CD4-positive, alpha-beta memory T cell (primary cell): ENCODE measurements around the gene FAM174C. TPM values are rescaled to one million over a fixed set of nuclear protein-coding genes. Genes with fewer than 3 reads are reported as not detected.

Experiments used
- CTCF ChIA-PET: fragments of 350-600 bp; sonication (Branson Sonifier 250); formaldehyde crosslinking; loops from one replicate; lab custom pipeline; 2021; ENCODE audit warnings: inconsistent platforms; ENCODE audit not compliant: partially characterized antibody; lab: Charles Lee
- POLR2A ChIA-PET: fragments of 350-600 bp; sonication (Branson Sonifier 250); formaldehyde crosslinking; loops from one replicate; lab custom pipeline; 2021; ENCODE audit not compliant: partially characterized antibody; lab: Charles Lee
- DNase-seq, 5 donors: peaks; one replicate each; pipeline versions ENCODE4 v3.0.0 to v3.0.0-alpha.2; 2020 to 2022; ENCODE audit warnings: mixed read lengths in 1 of 5
- H3K27ac ChIP-seq: one replicate; pipeline ENCODE4 v1.7.0; 2013; ENCODE audit warnings: low read depth, low read length
- H3K27me3 ChIP-seq: 2 replicates; pipeline ENCODE4 v1.7.0; 2013; ENCODE audit warnings: mild to moderate bottlenecking, low read length, moderate library complexity; ENCODE audit not compliant: insufficient read depth
- H3K36me3 ChIP-seq: 2 replicates; pipeline ENCODE4 v1.7.0; 2013; ENCODE audit warnings: mild to moderate bottlenecking, low read length, moderate library complexity; ENCODE audit not compliant: insufficient read depth
- H3K4me1 ChIP-seq: 2 replicates; pipeline ENCODE4 v1.7.0; 2013; ENCODE audit warnings: mild to moderate bottlenecking, low read length, moderate library complexity; ENCODE audit not compliant: insufficient read depth
- H3K4me3 ChIP-seq, 2 donors: one replicate each; pipeline ENCODE4 v1.7.0; 2013; ENCODE audit warnings: low read length in 2 of 2, mild to moderate bottlenecking in 1 of 2
- H3K9me3 ChIP-seq, 2 donors: one replicate each; pipeline ENCODE4 v1.7.0; 2013; ENCODE audit warnings: low read length in 2 of 2, control low read depth in 1 of 2; ENCODE audit not compliant: control insufficient read depth in 1 of 2
- H3K27ac Mint-ChIP-seq, 7 donors: one replicate each; pipeline ENCODE4 v1.8.0; 2020 to 2021; ENCODE audit warnings: mixed read lengths in 7 of 7, mild to moderate bottlenecking in 6 of 7, inconsistent platforms in 3 of 7, moderate library complexity in 3 of 7
- H3K27me3 Mint-ChIP-seq, 2 donors: one replicate each; pipeline ENCODE4 v1.8.0; 2020 to 2021; ENCODE audit warnings: mixed read lengths in 2 of 2
- H3K36me3 Mint-ChIP-seq, 2 donors: one replicate each; pipeline ENCODE4 v1.8.0; 2020 to 2021; ENCODE audit warnings: mixed read lengths in 2 of 2, inconsistent platforms in 1 of 2, mild to moderate bottlenecking in 1 of 2
- H3K4me1 Mint-ChIP-seq, 4 donors: one replicate each; pipeline ENCODE4 v1.8.0; 2020 to 2021; ENCODE audit warnings: mixed read lengths in 4 of 4, mild to moderate bottlenecking in 1 of 4
- H3K4me3 Mint-ChIP-seq, 8 donors: one replicate each; pipeline ENCODE4 v1.8.0; 2020 to 2021; ENCODE audit warnings: mixed read lengths in 8 of 8, mild to moderate bottlenecking in 7 of 8, moderate library complexity in 6 of 8, inconsistent platforms in 3 of 8
- H3K9me3 Mint-ChIP-seq, 8 donors: one replicate each; pipeline ENCODE4 v1.8.0; 2020 to 2021; ENCODE audit warnings: mixed read lengths in 8 of 8, mild to moderate bottlenecking in 5 of 8, inconsistent platforms in 3 of 8, moderate library complexity in 1 of 8
- intact Hi-C: fragments of 100-400 bp; cut with micrococcal nuclease; formaldehyde crosslinking; loops from one replicate; pipeline ENCODE4 v1.15.1; 2023
- polyA plus RNA-seq, 2 donors: library from polyadenylated mRNA; unstranded; fragments of 300-500 nt; fragmentation: Illumina TruSeq; gene quantifications; one replicate each; pipeline ENCODE4 v1.2.3, GENCODE V29; 2021
- total RNA-seq, 2 experiments: library from RNA; stranded (reverse); gene quantifications; one replicate each; pipeline ENCODE4 v1.2.3, GENCODE V29; 2021

Gene FAM174C
- 10 to 100 TPM; 50.5 to 54.2 TPM for total RNA-seq
- 100 to 1,000 TPM in 1 of 2 donors, 10 to 100 TPM in 1; 57.2 to 114 TPM for polyA plus RNA-seq

DNA sequence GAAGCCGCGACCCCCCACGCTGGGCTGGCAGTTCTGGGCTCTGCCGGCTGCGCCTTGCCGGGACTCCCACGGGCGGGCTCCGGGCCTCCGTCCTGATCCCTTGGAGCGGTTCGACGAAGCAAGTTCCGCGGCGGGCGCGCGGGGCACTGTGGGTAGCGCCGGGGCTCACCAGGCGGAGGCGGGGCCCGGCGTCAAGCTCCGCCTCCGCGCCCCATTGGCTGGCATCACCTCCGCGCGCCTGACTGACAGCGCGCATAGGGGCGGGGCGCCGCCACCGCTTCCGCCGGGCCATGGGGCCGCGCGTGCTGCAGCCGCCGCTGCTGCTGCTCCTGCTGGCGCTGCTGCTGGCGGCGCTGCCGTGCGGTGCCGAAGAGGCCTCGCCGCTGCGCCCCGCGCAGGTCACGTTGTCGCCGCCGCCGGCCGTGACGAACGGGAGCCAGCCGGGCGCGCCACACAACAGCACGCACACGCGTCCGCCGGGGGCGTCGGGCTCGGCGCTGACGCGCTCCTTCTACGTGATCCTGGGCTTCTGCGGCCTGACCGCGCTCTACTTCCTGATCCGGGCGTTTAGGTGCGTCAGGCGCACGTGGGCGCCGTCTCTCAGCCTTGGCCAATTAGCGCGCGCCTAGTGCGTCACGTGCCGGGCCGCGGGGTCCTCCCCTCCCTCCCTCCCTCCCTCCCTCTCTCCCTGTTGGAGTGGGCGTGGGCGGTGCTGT is at the start of gene FAM174C:
Gene FAM174C (plus strand): TSS at position 271 of the 716 bp plus-strand sequence. CDS start 20 bp downstream, at position 291.
- Mint-ChIP-seq H3K27me3 (no peaks in the 10 kb centered on the region), H3K36me3 (peaks cover 36 to 61% of the 10 kb centered on the region in 2 donors), H3K9me3 (peaks cover 0 to 20% (median 0%) of the 10 kb centered on the region in 8 donors), H3K27ac (peak within 1 kb of the TSS; percentile 95 to 98 (median 96)), H3K4me3 (peak within 1 kb of the TSS; percentile 87 to 93 (median 90)), H3K4me1 (peaks cover 30 to 66% (median 42%) of the 10 kb centered on the region in 4 donors)
- Histone ChIP-seq H3K4me3 (peak within 1 kb of the TSS; percentile 42 to 87), H3K27me3 (no peaks in the 10 kb centered on the region), H3K4me1 (peaks cover 61% of the 10 kb centered on the region), H3K27ac (peak within 1 kb of the TSS; percentile 93), H3K36me3 (peaks cover 53% of the 10 kb centered on the region), H3K9me3 (no peaks in the 10 kb centered on the region)
- ChIA-PET POLR2A (interaction anchor here (0.5 to 5.7 kb wide), 34 partner anchors 9 to 596 kb away, joined by 3 to 74 read pairs (median 4); partner anchors contain the start of genes ABCA7, ARHGAP45, ATP5F1D and CBARP), CTCF (interaction anchor here (1.4 kb wide), 1 partner anchor 31 kb away, joined by 8 read pairs; no protein-coding TSS in a partner anchor)
- intact Hi-C loops: loop anchor here (1.0 to 5.0 kb wide), 5 partner anchors 82 to 215 kb away; partner anchors contain the start of genes DAZAP1, NDUFS7, PCSK4 and RPS15
- peak; percentile 95 to 97 (median 97) for DNase-seq

DNA sequence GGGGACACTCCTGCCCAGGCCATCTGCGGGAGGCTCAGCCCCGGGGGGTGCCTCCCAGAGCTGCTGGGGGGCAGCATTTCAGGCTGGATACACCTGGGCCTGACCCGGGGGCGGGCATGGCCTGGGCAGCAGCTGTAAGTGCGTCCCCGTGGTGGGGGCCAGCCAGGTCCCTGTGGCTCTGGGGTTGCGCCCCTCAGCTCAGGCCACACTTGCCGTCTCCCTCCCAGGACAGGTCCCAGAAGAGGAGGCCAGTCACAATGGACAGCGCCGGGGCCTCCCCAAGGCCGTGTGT is 49.2 kb upstream of the FAM174C start:
- intact Hi-C loops: no loop called here
- Histone ChIP-seq H3K4me3 (no peak overlapping the region), H3K27me3 (no peaks in the 10 kb centered on the region), H3K36me3 (peaks cover 8% of the 10 kb centered on the region), H3K27ac (no peak overlapping the region), H3K4me1 (no peaks in the 10 kb centered on the region), H3K9me3 (no peaks in the 10 kb centered on the region)
- Mint-ChIP-seq H3K4me1 (no peaks in the 10 kb centered on the region), H3K27ac (no peak overlapping the region), H3K36me3 (peaks cover 0 to 5% of the 10 kb centered on the region in 2 donors), H3K4me3 (no peak overlapping the region), H3K27me3 (no peaks in the 10 kb centered on the region), H3K9me3 (no peaks in the 10 kb centered on the region)
- no peak for DNase-seq
- CTCF ChIA-PET: no interaction called here
- POLR2A ChIA-PET: interaction anchor here (1.4 kb wide), 1 partner anchor 43 kb away, joined by 6 read pairs; the partner anchor contains the start of gene CIRBP

DNA sequence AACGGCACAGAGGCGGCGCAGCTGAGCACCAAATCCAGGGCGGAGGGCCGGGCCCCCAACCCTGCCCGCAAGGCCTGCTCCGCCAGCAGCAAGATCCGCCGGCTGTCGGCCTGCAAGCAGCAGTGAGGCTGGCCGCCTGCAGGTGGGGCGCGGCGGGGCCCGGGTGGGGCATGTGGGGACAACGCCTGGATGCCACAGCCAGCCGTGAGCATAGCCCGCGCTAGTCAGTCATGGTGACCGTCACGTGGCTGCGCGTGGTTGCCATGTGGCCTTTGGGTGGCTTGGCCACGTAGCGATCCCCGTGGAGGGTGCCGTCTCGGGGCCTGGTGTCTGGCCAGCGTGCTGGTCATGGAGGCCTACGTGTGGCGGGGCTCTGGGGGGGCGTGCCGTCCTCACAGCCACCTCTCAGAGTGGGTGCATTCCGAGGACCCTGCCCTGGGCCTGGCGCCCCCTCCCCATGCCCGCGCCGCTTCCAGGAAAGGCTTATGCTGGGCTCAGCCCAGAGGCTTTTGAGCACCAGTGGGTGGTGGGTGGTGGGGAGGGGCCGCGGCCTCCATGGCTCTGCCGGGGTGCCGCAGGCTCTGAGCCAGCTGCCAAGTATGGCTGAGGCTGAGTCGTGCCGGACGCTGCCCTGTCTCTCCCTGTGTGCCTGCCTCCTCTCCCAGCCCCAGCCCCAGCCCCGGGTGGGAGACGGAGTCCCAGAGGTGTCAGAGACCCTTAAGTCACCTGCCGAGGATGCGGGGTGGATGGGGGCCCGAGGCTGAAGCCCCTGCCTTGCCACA is 48.6 kb upstream of the FAM174C start:
- intact Hi-C loops: no loop called here
- Mint-ChIP-seq H3K27me3 (no peaks in the 10 kb centered on the region), H3K4me3 (no peak overlapping the region), H3K9me3 (no peaks in the 10 kb centered on the region), H3K36me3 (peaks cover 0 to 5% of the 10 kb centered on the region in 2 donors), H3K4me1 (no peaks in the 10 kb centered on the region), H3K27ac (no peak overlapping the region)
- Histone ChIP-seq H3K4me3 (no peak overlapping the region), H3K27me3 (no peaks in the 10 kb centered on the region), H3K9me3 (no peaks in the 10 kb centered on the region), H3K27ac (no peak overlapping the region), H3K4me1 (no peaks in the 10 kb centered on the region), H3K36me3 (peaks cover 2% of the 10 kb centered on the region)
- ChIA-PET POLR2A (no interaction called here), CTCF (no interaction called here)
- no peak for DNase-seq

GRCh38 chr19:1227304-1228054 is 47.9 kb upstream of the FAM174C start:
- no peak for DNase-seq
- Mint-ChIP-seq H3K36me3 (peaks cover 0 to 5% of the 10 kb centered on the region in 2 donors), H3K27ac (no peak overlapping the region), H3K9me3 (no peaks in the 10 kb centered on the region), H3K4me3 (no peak overlapping the region), H3K4me1 (peaks cover 0 to 4% (median 0%) of the 10 kb centered on the region in 4 donors), H3K27me3 (no peaks in the 10 kb centered on the region)
- ChIA-PET CTCF (no interaction called here), POLR2A (no interaction called here)
- no peak overlapping the region for H3K27ac ChIP-seq
- no peaks in the 10 kb centered on the region for H3K27me3 ChIP-seq
- H3K36me3 ChIP-seq: no peaks in the 10 kb centered on the region
- no peak overlapping the region for H3K4me3 ChIP-seq
- H3K4me1 ChIP-seq: no peaks in the 10 kb centered on the region
- H3K9me3 ChIP-seq: no peaks in the 10 kb centered on the region
- intact Hi-C loops: no loop called here

DNA sequence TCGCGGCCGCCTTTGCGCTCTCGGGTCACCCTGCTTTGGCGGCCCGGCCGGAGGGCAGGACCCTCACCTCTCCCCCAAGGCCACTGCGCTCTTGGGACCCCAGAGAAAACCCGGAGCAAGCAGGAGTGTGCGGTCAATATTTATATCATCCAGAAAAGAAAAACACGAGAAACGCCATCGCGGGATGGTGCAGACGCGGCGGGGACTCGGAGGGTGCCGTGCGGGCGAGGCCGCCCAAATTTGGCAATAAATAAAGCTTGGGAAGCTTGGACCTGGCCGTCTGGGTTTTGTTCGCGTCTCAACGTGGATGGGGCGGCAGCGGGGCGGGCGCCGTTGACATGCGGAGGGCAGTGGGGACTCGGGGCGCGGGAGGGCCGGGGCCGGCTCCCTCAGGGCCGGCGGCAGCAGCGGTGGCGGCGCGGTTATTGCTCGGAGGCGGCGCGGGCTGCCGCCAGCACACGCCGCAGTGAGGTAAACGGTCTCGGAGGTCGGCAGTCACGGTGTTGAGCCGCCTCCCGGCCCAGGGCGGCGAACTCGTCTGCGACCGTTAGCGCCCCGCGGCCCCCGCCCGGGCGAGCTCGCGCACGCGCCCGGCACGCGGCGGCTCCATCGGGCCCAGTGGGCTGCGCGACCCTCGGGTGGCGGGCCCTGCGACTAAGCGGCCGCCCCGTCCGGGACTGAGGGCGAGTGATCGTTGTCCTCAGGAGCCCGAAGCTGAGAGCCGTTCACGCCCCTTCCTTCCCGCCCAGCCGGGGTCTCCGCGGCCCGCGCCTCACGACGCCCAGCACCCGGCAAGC is 47.0 kb upstream of the FAM174C start:
- Mint-ChIP-seq H3K9me3 (no peaks in the 10 kb centered on the region), H3K4me3 (no peak overlapping the region), H3K4me1 (peaks cover 0 to 4% (median 0%) of the 10 kb centered on the region in 4 donors), H3K36me3 (peaks cover 0 to 3% of the 10 kb centered on the region in 2 donors), H3K27ac (no peak overlapping the region), H3K27me3 (no peaks in the 10 kb centered on the region)
- ChIA-PET POLR2A (no interaction called here), CTCF (no interaction called here)
- Histone ChIP-seq H3K27ac (no peak overlapping the region), H3K27me3 (no peaks in the 10 kb centered on the region), H3K4me1 (no peaks in the 10 kb centered on the region), H3K36me3 (no peaks in the 10 kb centered on the region), H3K4me3 (no peak overlapping the region), H3K9me3 (no peaks in the 10 kb centered on the region)
- no peak for DNase-seq
- intact Hi-C loops: no loop called here

DNA sequence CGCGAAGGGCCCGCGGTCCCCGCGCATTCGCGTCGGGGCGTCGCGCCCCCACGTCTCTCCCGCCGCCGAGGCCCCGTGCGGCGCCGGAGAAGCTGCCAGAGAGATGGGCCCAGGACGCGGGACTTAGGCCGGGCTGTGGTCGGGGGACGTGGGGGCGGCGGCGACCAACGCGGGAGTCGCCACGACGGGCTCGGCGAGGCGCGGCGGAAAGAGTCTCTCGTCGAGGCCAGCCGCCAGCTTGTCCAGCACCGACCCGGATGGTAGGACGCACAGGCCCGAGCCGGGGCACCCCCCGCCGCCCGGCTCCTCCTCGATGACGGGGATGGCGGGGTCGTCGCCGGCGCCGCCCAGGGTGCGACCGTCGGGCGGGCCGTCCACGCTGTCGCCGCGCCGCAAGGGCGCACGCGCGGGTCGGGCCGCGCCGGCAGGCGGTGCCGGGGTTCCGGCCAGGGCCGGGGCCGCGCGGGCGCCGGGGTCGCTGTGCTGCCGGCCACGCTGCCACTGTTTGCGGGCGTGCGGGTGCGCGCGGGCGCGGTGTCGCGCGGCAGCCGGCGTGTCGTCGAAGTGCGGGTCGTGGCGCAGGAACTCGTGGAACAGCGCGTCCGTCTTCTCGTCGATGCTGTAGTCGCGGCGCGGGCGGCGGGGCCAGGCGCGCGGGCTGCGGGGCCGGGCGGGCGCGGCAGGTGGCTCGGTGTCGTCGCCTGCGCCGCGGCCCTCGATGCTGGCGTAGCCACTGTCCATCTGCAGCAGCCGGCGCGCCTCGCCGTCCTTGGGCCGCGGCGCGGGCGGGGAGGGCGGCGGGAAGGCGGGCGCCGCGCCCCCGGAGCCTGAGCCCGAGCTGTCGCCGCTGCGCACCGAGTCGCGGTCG is 46.0 kb upstream of the FAM174C start:
- H3K36me3 Mint-ChIP-seq: peaks cover 0 to 3% of the 10 kb centered on the region in 2 donors
- H3K27ac Mint-ChIP-seq: no peak overlapping the region
- POLR2A ChIA-PET: interaction anchor here (0.9 kb wide), 1 partner anchor 12 kb away, joined by 3 read pairs; the partner anchor contains the start of gene ATP5F1D

More for the DNA sequence above, 46.0 kb upstream of the FAM174C start:
- Histone ChIP-seq H3K9me3 (no peaks in the 10 kb centered on the region), H3K27me3 (no peaks in the 10 kb centered on the region), H3K27ac (no peak overlapping the region), H3K36me3 (no peaks in the 10 kb centered on the region), H3K4me1 (no peaks in the 10 kb centered on the region), H3K4me3 (no peak overlapping the region)
- CTCF ChIA-PET: no interaction called here
- intact Hi-C loops: no loop called here
- no peak overlapping the region for H3K4me3 Mint-ChIP-seq
- DNase-seq: no peak
- peaks cover 0 to 4% (median 0%) of the 10 kb centered on the region in 4 donors for H3K4me1 Mint-ChIP-seq
- no peaks in the 10 kb centered on the region for H3K9me3 Mint-ChIP-seq
- no peaks in the 10 kb centered on the region for H3K27me3 Mint-ChIP-seq
